Measurements from ENCODE around the gene SPACA5.
"Not testable (repeated sequence)": the region's sequence is repeated elsewhere in the genome, so short reads cannot be mapped to it uniquely, and the experiment has no call there.

Gene SPACA5

DNA sequence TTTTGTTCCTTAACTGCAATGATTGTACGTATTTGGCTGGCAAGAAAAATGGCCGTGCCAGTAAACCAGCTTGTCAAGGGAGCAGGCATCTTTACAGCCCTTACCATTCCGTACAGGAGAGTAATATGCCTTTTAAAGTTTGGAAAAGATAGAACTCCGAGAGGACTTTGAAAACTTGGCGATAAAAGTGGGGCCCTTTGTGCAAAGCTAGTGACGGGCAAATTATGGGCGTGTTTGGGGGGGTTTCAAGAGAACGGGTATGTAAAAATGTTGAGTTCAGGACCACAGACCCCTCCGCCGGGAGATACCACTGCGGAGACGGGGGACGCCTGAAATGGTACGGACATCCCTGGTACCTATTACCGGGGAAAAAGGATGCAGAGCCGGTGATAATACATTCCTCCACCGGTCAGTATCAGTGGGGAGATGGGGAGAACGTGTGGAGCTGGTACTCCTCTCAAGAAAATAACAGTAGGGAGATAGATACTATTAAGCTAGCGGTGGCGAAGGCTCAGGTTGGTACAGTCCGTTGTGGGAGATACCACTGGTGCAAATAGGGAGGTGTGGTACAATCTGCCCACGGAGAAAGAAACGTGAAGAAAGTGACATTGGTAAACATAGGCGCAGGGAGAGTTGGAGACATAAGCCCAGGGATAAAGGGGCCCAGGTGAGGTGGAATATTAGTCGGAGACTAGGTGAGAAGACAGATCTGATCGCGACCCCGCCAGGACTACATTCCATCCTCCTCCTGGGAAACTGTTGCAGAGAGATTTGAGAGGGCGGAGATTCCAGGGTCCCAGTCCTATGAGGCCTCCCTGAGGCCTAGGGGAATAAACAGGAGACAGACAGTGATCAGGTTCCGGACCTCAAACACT, 14.5 kb downstream of the SPACA5 start:
- peak; percentile 56 to 64 for DNase-seq (ENCODE audit: low read depth in 2 of 2)

DNA sequence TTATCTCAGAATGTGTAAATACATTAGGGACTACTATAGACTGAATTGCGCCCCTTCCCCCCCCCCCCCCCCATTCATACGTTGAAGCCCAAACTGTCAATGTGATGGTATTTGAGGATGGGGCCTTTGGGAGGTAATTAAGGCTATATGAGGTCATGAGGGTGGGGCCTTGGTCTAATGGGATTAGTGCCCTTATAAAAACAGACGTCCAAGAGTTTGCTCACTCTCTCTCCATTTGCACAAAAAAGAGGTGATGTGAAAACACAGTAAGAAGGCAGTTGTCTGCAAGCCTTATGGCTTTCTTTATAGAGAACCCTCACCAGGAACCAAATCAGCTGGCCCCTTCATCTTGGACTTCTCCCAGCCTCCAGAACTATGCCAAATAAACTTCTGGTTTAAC, 15.3 kb downstream of the SPACA5 start:
- DNase-seq (ENCODE audit: low read depth in 2 of 2) = no peak

DNA sequence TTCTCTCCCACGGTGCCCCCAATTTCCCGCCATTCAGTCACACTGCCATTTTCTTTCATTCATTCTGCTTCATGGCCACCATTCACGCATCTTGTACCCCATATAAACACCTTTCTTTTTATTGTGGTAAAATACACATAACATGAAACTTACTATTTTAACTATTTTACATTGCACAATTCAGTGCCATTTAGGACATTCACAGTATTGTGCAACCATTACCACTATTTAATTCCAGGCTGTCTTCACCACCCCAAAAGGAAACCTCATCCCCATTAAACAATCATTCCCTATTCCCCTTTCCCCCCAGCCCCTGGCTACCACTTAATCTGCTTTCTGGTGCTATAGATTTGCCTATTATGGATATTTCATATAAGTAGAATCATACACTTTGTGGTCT, 15.9 kb downstream of the SPACA5 start:
- DNase-seq (ENCODE audit: low read depth in 2 of 2) = no peak

DNA sequence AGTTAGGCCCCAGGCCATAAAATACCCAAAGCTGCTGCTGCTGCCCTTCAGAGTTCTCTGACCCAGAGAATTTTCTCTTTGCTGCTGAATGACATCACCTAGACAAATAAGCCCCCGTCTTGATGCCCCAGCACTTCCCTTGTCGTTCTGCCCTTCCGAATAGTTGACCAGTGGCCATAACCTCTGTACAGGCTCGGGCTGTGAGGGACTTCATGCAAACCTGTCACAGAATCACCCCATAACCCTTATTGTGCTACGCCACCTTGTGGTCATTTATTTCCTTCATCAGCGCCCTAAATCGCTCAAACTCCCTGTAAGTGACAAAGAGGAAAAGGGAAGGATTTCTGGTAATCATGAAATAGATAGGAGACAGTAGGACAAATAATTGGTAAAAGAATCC, 18.8 kb downstream of the SPACA5 start:
- peak in 1 of 2 donors; percentile 37 for DNase-seq (ENCODE audit: low read depth in 2 of 2)

DNA sequence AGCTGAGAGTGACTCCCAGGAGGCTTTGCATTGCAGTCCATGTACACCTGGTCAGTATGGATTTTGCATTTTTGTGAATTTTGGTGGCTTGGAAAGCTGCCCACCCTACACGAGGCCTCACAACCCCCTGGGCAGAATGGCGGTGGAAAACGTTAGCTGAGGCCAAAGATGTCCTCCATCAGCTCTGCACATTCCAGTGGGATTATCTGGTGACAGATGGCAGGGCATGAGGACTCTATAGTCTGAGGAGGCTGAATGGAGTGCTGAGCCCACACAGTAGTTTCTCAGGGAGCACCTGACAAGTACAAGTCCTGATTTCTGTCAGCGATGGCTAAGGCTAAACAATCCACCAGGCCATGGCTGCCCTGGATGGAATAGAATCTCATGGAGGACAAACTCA, 20.8 kb downstream of the SPACA5 start:
- not testable (repeated sequence) for DNase-seq (ENCODE audit: low read depth in 2 of 2)

DNA sequence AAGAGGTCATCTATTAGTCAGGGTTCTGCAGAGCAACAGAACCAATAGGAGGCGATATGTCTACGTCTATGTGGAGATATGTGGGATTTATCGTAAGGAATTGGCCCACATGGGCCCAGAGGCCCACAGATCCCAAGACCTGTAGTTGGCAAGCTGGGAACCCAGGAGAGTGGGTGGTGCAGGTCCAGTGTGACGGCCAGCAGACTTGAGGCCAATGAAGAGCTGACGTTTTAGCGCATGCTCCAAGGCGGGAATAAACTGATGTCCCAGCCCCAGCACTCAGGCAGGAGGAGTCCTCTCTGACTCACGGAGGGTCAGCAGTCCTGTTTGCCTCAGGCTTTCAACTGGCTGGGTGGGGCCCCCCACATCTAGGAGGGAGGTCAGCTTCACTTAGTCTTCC, 21.3 kb downstream of the SPACA5 start:
- DNase-seq (ENCODE audit: low read depth in 2 of 2) = no peak

DNA sequence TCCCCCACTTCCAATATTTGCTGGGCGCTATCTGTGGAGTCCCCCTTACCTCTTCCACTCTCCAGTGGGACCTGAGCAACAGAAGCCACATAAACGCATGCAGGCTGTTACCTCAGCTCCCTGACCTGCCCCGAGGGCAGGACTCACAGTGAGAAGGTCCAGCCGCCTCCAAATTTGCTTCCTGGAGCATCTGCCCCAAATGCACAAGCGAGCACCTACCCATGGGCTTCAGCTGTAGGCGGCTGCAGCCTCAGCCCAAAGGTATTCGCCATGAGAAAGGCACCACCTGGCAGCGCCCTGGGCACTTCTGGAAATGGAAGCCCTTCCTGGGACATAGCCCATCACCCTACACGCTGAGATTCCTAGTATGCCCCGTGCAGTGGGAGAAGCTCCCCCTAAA, 23.4 kb downstream of the SPACA5 start:
- no peak for DNase-seq (ENCODE audit: low read depth in 2 of 2)

DNA sequence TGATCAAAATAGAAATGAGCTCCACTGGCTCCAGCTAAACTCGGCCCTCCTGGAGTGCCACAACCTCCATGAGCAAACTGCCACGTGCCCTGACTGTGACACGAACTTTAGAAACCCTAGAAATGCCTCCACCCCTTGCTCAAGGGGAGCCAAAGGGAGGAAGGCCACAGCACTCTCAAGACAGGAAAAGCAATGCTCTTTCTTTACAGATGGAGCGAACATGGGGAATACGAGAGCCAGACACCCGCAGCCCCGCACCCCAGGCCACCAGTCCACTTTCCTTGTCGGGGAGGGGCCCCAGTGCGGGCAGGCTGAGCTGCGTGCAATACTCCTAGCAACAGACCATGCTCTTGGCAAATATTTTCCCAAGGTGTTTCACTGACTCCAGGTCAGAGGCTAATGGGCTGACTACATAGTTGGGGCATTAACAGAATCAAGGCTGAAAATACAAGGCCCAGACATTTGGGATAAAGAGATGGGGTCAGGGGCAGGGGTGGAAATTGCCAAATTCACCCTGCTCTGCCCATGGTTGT, 23.9 kb downstream of the SPACA5 start:
- not testable (repeated sequence) for DNase-seq (ENCODE audit: low read depth in 2 of 2)

DNA sequence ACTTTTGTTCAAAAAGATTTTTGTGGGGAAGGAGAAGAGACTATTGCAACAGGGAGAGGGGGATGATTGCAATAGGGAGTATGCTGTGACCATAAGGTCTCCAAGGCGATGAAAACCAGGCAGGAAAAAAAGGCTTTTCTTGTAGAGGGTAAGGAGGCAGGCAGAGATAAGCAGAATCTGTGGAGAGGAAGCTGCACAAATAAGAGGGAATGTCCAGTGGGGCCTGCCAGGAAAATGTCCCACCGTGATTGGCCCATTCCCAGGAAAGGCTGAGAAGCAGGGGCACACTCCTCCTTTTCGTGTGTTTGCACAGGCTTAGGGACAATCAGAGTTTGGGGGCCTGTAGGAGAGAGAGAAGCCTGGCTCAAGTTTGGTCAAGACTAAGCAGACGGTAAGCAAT, 29.1 kb downstream of the SPACA5 start:
- DNase-seq (ENCODE audit: low read depth in 2 of 2) = no peak

DNA sequence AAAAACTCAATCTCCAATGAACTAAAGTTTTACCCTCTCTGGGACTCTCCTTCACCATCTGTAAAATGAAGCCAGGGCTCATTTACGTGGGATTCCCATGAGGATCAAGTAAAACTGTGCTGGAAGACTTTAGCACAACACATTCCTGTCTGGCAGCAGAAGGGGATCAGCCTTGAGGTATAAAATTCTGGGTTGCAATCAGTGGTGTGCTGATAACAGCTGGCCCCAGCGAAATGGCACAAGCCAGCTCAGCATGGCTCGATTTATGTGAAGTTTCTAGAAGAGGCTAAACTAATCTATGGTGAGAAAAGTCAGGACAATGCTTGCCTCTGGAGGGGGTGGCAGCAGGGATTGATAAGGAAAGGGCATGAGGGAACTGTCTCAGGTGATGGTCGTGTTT, 36.3 kb downstream of the SPACA5 start:
- DNase-seq (ENCODE audit: low read depth in 2 of 2) = no peak

DNA sequence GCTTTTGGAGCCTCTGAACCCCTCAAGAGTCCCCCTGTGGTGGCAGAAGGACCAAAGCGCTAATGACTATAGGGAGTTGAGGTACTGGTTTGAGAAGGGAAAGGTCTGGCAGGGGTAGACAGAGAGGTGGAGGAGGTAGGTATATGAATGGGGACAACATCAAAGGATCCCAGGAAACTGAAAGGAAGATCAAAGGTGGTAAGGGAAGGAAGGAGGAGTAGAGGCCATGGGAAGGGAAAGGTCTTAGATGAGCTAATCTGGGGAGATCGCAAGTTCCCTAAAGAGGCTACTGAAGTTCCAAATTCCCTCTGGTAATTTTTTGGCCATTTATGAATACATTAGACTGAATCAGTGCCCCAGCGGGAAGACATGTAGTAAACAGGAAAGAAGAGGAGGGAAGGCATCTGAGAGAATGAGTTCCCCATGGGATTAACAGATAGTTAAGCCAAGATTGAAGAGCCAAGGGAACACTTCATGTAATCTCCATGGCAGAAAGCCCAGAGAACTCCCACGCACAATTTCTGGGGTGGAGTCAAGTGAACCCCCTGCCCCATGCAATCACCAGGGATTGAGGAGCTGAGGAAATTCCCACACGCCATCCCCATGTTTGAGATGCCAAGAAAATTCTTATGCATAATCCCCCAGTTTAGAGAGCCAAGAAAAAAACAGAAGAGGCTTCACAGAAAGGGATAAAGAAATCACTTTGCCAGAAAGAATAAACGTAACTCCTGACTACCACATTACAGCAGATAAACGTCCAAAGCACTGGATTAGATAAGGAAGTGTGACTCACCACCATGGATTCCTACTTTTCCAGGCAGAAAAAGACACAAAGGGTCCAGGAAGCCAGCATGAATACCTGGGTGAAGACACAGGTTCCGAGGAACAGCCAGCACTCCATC, 38.9 kb downstream of the SPACA5 start:
- no peak for DNase-seq (ENCODE audit: low read depth in 2 of 2)

DNA sequence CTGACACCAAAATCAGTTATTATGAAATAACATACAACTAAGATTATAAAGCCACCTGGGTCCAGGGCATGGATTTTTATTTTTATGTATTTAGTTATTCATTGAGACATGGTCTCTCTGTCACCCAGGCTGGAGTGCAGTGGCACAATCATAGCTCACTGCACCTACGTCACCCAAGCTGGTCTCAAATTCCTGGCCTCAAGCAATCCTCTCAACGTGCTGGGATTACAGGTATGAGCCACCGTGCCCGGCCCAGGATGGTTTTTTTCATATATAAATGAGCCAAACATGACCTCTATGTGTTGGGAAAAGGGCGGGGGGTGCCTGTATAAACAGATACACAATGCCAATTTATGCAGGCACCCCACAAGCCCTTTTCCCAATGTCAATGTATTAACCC, 40.1 kb downstream of the SPACA5 start:
- no peak for DNase-seq (ENCODE audit: low read depth in 2 of 2)

DNA sequence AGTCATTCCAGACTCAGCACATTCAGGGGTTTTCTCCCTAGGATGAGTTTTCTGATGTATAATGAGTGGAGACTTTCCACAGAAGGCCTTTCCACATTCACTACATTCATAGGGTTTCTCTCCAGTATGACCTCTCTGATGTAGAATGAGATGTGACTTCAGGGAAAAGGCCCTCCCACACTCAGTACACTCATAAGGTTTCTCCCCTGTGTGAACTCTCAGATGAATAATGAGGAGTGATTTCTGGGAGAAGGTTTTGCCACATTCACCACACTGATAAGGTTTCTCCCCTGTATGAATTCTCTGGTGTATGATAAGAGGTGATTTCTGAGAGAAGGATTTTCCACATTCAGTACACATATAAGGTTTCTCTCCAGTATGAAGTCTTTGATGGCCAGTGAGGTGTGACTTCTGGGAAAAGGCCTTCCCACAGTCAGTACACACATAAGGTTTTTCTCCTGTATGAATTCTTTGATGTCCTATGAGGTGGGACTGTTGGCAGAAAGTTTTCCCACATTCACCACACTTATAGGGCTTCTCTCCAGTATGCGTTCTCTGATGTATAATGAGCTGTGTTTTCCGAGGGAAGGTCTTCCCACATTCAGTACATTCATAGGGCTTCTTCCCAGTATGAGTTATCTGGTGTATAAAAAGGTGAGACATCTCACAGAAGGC, 52.0 kb downstream of the SPACA5 start:
- no peak for DNase-seq (ENCODE audit: low read depth in 2 of 2)

DNA sequence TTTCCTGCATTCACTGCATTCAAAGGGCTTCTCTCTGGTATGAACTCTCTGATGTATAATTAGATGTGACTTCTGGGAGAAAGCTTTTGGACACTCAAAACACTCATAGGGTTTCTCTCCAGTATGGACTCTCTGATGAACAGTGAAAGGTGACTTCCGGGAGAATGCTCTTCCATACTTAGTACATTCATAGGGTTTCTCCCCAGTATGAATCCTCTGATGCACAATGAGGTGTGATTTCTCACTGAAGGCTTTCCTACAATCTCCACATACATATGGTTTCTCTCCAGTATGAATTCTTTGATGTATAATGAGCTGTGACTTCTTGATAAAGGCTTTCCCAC, 52.5 kb downstream of the SPACA5 start:
- no peak for DNase-seq (ENCODE audit: low read depth in 2 of 2)
